Measurements from ENCODE around the gene TRIM24. TPM values are rescaled to one million over a fixed set of nuclear protein-coding genes. Genes with fewer than 3 reads are reported as not detected.

Gene TRIM24
- total and polyA plus RNA-seq, 4 donors, result 7.0 to 33.0 (median 17.4) TPM

DNA sequence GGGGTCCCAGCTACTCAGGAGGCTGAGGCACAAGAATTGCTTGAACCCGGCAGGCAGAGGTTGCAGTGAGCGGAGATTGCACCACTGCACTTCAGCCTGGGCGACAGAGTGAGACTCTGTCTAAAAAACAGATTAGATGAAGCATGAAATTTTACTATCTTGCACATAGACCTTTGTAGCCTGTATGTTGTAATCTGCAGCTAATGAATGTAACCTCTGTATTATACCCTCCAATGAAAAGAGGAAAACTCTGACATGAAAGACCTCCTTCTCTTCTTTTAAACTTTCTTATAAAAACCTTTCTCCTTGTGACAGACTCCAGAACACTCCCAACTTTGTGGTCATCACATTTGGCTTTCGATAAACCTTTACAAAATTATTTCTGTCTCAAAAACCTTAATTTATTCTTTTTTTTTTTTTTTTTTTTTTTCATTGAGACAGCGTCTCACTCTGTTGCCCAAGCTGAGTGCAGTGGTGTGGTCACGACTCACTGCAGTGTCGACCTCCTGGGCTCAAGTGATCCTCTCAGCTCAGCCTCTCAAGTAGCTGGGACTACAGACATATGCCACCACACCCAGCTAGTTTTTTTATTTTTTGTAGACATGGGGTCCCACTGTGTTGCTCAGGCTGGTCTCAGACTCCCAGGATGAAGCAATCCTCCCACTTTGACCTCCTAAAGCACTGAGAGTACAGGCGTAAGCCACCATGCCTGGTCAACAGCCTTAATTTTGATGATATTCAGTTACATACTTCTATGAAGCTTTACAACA is 143.7 kb downstream of the TRIM24 start:
- Histone ChIP-seq H3K9ac (ENCODE audit: insufficient read depth in 1 of 2, low read length in 2 of 2) (no peak overlapping the region), H3K36me3 (ENCODE audit: control insufficient read depth in 4 of 4, insufficient read depth in 4 of 4, low read length in 4 of 4) (no peaks in the 10 kb centered on the region), H3K4me1 (ENCODE audit: control insufficient read depth in 5 of 5, insufficient read depth in 5 of 5, low read length in 5 of 5) (peaks cover 0 to 5% (median 0%) of the 10 kb centered on the region in 5 donors), H3K4me3 (no peak overlapping the region), H3K27ac (ENCODE audit: low read depth in 1 of 2, low read length in 1 of 2) (no peak overlapping the region), H3K9me3 (ENCODE audit: control insufficient read depth in 4 of 4, insufficient read depth in 3 of 4, low read length in 3 of 4) (no peaks in the 10 kb centered on the region), H3K27me3 (ENCODE audit: control insufficient read depth in 3 of 3, insufficient read depth in 3 of 3, low read length in 2 of 3) (no peaks in the 10 kb centered on the region)
- TF ChIP-seq, protein P1, sequence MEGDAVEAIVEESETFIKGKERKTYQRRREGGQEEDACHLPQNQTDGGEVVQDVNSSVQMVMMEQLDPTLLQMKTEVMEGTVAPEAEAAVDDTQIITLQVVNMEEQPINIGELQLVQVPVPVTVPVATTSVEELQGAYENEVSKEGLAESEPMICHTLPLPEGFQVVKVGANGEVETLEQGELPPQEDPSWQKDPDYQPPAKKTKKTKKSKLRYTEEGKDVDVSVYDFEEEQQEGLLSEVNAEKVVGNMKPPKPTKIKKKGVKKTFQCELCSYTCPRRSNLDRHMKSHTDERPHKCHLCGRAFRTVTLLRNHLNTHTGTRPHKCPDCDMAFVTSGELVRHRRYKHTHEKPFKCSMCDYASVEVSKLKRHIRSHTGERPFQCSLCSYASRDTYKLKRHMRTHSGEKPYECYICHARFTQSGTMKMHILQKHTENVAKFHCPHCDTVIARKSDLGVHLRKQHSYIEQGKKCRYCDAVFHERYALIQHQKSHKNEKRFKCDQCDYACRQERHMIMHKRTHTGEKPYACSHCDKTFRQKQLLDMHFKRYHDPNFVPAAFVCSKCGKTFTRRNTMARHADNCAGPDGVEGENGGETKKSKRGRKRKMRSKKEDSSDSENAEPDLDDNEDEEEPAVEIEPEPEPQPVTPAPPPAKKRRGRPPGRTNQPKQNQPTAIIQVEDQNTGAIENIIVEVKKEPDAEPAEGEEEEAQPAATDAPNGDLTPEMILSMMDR (IDR thresholded peaks at IDR 0.05; ENCODE audit: control extremely low read depth, extremely low read depth), result no peak
- DNase-seq (no peak), ATAC-seq (ENCODE audit: insufficient read depth, low FRiP score) (no peak)
- 69 to 81% methylated on average over 8 of the region's 8 CpGs for WGBS, 2 donors

DNA sequence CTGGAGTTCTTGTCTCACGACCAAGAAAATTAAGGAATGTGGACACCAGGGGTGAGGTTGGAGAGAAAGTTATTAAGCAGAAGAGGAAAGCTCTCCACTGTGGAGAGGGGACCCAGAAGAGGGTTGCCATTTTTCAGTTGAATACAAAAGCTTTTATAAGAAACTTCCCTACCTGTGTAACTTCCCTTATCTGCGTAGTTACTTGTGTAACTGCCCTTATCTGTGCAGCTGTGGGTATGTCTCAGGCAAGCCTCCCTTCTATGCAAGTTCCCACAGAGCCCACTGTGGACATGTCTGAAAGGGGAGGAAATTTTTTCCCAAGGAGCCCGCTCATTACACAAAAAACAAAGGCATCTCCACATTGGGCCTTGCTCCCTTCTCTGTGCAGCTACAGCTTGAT is 146.2 kb downstream of the TRIM24 start:
- peaks cover 0 to 5% (median 0%) of the 10 kb centered on the region in 5 donors for H3K4me1 ChIP-seq (ENCODE audit: control insufficient read depth in 5 of 5, insufficient read depth in 5 of 5, low read length in 5 of 5)
- no peaks in the 10 kb centered on the region for H3K9me3 ChIP-seq (ENCODE audit: control insufficient read depth in 4 of 4, insufficient read depth in 3 of 4, low read length in 3 of 4)
- no peak overlapping the region for H3K9ac ChIP-seq (ENCODE audit: insufficient read depth in 1 of 2, low read length in 2 of 2)
- H3K36me3 ChIP-seq (ENCODE audit: control insufficient read depth in 4 of 4, insufficient read depth in 4 of 4, low read length in 4 of 4), result no peaks in the 10 kb centered on the region
- DNase-seq (no peak), ATAC-seq (ENCODE audit: insufficient read depth, low FRiP score) (no peak)
- WGBS, 2 donors, result 76 to 96% methylated on average over 3 of the region's 3 CpGs
- H3K27ac ChIP-seq (ENCODE audit: low read depth in 1 of 2, low read length in 1 of 2), result no peak overlapping the region
- H3K4me3 ChIP-seq, result no peak overlapping the region
- TF ChIP-seq, protein P1 (IDR thresholded peaks at IDR 0.05; ENCODE audit: control extremely low read depth, extremely low read depth), result no peak
- no peaks in the 10 kb centered on the region for H3K27me3 ChIP-seq (ENCODE audit: control insufficient read depth in 3 of 3, insufficient read depth in 3 of 3, low read length in 2 of 3)

DNA sequence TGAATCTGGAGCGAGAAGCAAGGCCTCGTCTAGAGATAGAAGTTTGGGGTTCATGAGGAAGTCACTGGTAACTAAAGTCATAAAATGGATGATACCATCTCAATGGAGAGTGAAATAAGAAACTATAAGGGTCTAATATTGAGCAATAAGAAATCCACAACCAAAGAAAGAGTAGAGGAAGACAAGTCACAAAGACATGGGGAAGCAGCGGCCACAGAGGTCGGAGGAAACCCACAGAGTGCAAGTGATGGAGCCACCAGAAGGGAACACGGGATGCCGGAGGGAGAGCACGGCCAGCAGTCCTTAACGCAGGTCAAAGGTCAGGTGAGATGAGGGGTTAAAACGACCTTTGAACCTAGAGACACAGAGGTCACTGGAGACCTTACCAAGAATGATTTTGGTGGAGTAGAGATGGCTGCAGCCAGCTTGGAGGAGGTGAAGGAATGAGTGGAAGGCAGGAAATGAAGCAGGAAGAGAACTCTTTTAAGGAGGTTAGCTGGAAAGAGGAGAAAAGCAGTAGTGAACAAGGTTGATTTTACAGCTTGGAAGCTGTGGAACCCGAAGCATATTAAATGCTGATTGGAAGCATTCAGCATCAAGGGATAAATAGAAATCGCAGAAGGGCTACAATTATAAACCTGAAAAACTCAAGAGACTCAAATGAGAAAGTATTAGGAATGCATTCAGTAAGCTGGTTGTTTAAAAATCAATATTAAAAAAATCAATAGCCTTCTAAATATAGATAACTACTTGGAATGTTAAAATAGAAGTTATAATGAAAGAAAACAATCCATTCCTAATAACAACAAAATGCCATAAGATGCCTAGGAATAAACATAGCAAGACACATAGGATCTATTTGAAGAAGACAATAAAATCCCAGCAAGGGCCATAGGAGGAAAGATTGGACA is 147.4 kb downstream of the TRIM24 start:
- H3K4me3 ChIP-seq, result no peak overlapping the region
- WGBS, 2 donors, result 56 to 81% methylated on average over 11 of the region's 11 CpGs
- H3K9me3 ChIP-seq (ENCODE audit: control insufficient read depth in 4 of 4, insufficient read depth in 3 of 4, low read length in 3 of 4), result no peaks in the 10 kb centered on the region

More for the DNA sequence above, 147.4 kb downstream of the TRIM24 start:
- DNase-seq (no peak), ATAC-seq (ENCODE audit: insufficient read depth, low FRiP score) (no peak)
- H3K27me3 ChIP-seq (ENCODE audit: control insufficient read depth in 3 of 3, insufficient read depth in 3 of 3, low read length in 2 of 3), result no peaks in the 10 kb centered on the region
- H3K27ac ChIP-seq (ENCODE audit: low read depth in 1 of 2, low read length in 1 of 2), result no peak overlapping the region
- TF ChIP-seq, protein P1 (IDR thresholded peaks at IDR 0.05; ENCODE audit: control extremely low read depth, extremely low read depth), result no peak
- no peaks in the 10 kb centered on the region for H3K36me3 ChIP-seq (ENCODE audit: control insufficient read depth in 4 of 4, insufficient read depth in 4 of 4, low read length in 4 of 4)
- H3K4me1 ChIP-seq (ENCODE audit: control insufficient read depth in 5 of 5, insufficient read depth in 5 of 5, low read length in 5 of 5), result peaks cover 0 to 5% (median 0%) of the 10 kb centered on the region in 5 donors
- H3K9ac ChIP-seq (ENCODE audit: insufficient read depth in 1 of 2, low read length in 2 of 2), result no peak overlapping the region
